Measurements from ENCODE around the gene ZNF383. TPM values are rescaled to one million over a fixed set of nuclear protein-coding genes. Genes with fewer than 3 reads are reported as not detected.

ZNF383 gene
- total and polyA plus RNA-seq, 9 of the 15 experiments (the other 6 are each of a cell fraction or from before 2014, with no cell fraction given) = 2.0 to 8.2 (median 5.3) TPM

- TF ChIP-seq DEAF1 (CRISPR knock-in tag; IDR thresholded peaks at IDR 0.05) = no peak
- no peak for TF ChIP-seq ZNF518B (CRISPR knock-in tag; IDR thresholded peaks at IDR 0.05)
- no peak for TF ChIP-seq ZC3H4 (CRISPR knock-in tag; IDR thresholded peaks at IDR 0.05; ENCODE audit: borderline replicate concordance)
- no peak for TF ChIP-seq SMARCB1 (IDR thresholded peaks at IDR 0.05; ENCODE audit: insufficient read length, low read depth)
- no peak for TF ChIP-seq PURB (CRISPR knock-in tag; IDR thresholded peaks at IDR 0.05; ENCODE audit: low read depth)
- no peak for TF ChIP-seq TEAD2 (tag; IDR thresholded peaks at IDR 0.05)
- TF ChIP-seq HBP1 (CRISPR knock-in tag; IDR thresholded peaks at IDR 0.05) = no peak
- peak; percentile 51 for TF ChIP-seq CREB1 (IDR thresholded peaks at IDR 0.05)
- peak; percentile 39; the same call in 1 of the 2 replicates for TF ChIP-seq CREB1 (CRISPR knock-in tag; IDR thresholded peaks at IDR 0.05)
- 0 out of 2 replicates have a peak, but pooled peaks have one; percentile 23 for TF ChIP-seq TCF7 (IDR thresholded peaks at IDR 0.05; ENCODE audit: borderline replicate concordance)
- no peak for TF ChIP-seq ILK (tag; IDR thresholded peaks at IDR 0.05; ENCODE audit: borderline replicate concordance, low read depth)
- TF ChIP-seq ZBTB5 (IDR thresholded peaks at IDR 0.05) = no peak
- TF ChIP-seq NCOA4 (IDR thresholded peaks at IDR 0.05; ENCODE audit: partially characterized antibody) = no peak
- no peak for TF ChIP-seq CBX3 (IDR thresholded peaks at IDR 0.05; ENCODE audit: borderline replicate concordance in 1 of 2, low read length in 2 of 2)
- TF ChIP-seq HINFP (tag; conservative IDR thresholded peaks at IDR 0.05; ENCODE audit: low read depth) = no peak
These were observed at the start of gene ZNF383 (continued) for GRCh38 chr19:37217775-37218591.
